ENCODE results near the gene NTNG1.

DNA sequence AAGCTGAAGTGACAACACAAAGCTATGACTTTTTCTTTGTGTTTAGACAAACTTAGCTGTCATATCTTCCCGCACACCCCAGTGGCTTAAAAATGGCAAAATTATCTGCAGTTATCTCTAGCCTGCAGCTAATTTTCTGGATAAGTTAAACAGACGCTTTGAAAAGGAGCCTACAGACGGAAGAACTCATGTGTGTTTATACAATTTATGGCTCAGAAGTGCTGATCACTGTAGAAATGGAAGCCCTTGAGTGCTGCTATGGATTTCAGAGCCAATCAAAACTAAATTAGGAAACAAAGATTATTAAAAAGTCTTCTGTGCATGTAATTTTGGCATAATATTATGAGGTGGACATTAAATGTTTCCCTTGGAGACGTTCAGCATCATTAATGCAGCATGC lies 11.6 kb downstream of the NTNG1 start:
- TF ChIP-seq, protein P1, sequence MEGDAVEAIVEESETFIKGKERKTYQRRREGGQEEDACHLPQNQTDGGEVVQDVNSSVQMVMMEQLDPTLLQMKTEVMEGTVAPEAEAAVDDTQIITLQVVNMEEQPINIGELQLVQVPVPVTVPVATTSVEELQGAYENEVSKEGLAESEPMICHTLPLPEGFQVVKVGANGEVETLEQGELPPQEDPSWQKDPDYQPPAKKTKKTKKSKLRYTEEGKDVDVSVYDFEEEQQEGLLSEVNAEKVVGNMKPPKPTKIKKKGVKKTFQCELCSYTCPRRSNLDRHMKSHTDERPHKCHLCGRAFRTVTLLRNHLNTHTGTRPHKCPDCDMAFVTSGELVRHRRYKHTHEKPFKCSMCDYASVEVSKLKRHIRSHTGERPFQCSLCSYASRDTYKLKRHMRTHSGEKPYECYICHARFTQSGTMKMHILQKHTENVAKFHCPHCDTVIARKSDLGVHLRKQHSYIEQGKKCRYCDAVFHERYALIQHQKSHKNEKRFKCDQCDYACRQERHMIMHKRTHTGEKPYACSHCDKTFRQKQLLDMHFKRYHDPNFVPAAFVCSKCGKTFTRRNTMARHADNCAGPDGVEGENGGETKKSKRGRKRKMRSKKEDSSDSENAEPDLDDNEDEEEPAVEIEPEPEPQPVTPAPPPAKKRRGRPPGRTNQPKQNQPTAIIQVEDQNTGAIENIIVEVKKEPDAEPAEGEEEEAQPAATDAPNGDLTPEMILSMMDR (IDR thresholded peaks at IDR 0.05): no peak
- TF ChIP-seq POLR2A (IDR thresholded peaks at IDR 0.05): no peak
